GM12872 (cell line): ENCODE results near the gene MPHOSPH8.

Experiments used
- TF ChIP-seq, protein P1 (sequence below): IDR thresholded peaks from 3 replicates; pipeline ENCODE4 v1.5.1; 2011; ENCODE audit warnings: low read depth, mild to moderate bottlenecking, low read length, moderate library complexity; ENCODE audit not compliant: insufficient read depth

MPHOSPH8 gene

DNA sequence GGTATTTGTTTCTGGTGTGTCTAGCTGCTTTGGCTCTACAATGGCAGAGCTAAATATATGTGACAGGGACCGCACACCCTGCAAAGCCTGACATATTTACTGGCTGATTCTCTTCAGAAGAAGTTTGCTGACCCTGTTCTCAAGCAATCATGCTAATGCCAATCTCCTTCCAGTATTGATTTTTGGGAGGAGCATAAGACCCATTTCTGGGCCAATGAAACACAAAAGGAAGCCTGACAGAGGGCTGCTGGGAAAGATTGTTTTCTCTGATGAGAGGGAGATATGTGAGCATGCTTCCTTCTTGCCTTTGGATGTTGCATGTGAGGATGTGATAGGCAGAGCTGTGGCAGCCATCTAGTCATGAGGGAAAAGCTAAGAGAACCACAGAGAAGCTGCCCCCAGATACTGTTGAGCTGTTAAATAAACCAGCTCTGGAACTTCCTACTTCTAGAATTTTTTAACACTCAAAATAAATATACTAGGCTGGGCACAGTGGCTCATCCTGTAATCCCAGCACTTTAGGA lies 40.7 kb upstream of the MPHOSPH8 start:
- TF ChIP-seq, protein P1, sequence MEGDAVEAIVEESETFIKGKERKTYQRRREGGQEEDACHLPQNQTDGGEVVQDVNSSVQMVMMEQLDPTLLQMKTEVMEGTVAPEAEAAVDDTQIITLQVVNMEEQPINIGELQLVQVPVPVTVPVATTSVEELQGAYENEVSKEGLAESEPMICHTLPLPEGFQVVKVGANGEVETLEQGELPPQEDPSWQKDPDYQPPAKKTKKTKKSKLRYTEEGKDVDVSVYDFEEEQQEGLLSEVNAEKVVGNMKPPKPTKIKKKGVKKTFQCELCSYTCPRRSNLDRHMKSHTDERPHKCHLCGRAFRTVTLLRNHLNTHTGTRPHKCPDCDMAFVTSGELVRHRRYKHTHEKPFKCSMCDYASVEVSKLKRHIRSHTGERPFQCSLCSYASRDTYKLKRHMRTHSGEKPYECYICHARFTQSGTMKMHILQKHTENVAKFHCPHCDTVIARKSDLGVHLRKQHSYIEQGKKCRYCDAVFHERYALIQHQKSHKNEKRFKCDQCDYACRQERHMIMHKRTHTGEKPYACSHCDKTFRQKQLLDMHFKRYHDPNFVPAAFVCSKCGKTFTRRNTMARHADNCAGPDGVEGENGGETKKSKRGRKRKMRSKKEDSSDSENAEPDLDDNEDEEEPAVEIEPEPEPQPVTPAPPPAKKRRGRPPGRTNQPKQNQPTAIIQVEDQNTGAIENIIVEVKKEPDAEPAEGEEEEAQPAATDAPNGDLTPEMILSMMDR: no peak

DNA sequence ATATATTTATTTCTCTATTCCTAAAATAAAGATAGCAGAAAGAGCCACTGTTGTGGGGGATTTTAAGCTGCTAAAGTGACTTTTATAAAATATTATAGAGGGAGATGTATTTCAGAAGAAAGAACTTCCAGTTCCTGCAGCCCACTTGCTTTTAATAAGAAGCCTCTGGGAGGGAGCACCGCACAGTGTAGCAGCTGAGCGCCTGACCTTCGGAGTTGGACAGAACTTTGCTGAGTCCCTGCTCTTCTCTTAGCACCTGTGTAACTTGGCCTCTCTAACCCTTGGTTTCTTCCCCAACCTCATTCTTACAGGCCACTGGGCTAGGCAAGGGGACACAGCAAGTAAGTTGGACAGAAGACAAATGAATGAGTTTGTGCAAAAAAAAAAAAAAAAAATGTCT lies 37.4 kb upstream of the MPHOSPH8 start:
- TF ChIP-seq, protein P1: no peak

DNA sequence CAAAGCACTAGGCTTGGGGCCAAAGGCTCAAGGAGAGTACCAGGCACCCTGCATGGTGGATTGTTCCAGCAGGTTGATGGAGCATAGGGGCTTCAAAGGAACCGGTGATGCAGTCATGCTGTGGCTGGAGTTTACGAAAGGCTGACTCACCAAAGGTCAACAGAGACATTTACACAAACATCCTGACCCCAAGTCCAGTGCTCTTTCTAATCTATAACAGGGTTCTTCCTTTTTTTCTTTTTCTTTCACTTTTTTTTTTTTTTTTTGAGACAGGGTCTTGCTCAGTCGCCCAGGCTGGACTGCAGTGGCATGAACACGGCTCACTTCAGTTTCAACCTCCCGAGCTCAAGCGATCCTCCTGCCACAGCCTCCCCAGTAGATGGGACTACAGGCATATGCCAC lies 36.5 kb upstream of the MPHOSPH8 start:
- TF ChIP-seq, protein P1: no peak

DNA sequence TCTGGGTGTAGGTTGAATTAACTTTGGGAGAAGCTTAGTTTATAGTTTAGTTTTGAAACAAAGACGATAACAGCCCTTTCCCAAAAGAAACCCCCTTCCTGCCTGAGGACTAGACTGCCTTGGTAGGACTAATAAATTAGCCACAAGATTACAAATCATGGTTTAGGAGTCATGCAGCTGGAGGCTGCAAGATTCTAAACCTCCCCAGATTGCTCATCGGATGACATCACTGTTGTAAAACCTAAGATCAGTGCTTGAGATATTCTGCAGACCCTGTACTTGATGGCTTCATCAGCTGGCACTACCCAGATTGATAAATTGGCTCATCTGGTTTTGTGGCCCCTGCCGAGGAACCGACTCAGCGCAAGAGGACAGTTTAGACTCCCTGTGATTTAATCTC lies 35.9 kb upstream of the MPHOSPH8 start:
- TF ChIP-seq, protein P1: no peak

DNA sequence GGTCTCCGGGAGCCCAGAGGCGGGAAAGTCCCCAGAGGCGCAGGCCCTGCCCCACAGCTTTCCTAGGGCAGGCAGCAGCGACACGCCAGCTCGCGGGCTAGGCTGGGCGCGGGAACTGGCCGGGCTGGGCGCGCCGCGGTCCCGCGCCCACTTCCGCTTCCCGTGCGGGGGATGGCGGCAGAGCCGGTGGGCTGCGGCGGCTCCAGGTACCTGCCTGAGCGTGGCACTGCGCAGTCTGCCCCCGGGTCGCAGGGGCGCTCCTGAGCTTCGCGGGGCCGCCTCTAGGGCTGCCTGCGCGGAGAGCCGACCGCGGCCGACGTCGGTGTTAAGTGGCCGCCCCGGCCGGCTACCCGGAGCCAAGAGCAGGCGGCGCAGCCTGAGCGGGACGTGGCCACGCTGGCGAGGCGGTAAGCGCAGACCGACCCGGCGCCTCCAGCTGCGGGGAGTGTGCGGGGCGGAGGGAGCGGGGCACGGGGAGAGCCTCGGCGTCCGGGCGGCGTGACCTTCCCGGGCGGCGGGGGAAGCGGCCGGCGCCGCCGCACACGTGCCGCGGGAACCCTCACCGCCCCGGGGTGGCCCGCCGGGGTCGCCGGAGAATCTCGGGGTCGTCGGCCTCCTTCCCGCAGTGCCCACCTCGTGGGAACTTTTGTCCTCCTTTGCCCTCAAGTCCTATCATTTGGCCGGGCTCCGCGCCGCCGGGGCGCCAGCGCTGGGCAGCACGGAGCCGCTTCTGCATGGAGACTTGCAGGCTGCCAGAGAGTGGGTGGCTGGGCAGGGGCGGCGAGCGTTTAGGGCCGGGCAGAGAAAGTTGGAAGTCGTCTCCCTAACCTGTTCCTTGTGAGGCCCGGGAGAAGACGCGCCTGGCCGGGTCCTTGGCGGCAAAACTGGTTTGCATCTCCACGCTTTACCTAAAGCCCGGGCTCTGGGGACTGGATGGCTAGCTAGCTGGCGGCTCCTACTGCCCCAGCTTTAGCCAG lies 31.4 kb upstream of the MPHOSPH8 start:
- TF ChIP-seq, protein P1: peak; percentile 48; the same call in 2 of the 3 replicates

DNA sequence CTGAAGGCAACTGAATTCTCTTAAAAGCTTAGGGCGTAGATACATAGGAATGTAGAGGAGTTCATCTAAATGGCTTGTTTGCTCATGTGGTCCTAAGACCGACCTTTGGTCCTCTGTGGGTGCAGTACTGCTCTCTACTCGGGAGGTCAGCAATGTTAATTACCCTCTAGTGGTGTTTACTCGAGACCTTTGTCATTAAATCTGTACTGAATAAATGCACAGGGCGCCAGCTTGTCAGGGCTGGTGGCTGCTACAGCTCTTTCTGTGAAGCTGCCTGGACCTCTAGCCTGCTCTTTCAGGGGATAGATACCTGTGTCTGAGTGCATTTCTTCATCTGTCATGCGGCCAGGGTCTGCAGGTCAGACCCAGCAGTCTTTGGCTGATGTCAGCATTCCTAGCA lies 29.2 kb upstream of the MPHOSPH8 start:
- TF ChIP-seq, protein P1: no peak

DNA sequence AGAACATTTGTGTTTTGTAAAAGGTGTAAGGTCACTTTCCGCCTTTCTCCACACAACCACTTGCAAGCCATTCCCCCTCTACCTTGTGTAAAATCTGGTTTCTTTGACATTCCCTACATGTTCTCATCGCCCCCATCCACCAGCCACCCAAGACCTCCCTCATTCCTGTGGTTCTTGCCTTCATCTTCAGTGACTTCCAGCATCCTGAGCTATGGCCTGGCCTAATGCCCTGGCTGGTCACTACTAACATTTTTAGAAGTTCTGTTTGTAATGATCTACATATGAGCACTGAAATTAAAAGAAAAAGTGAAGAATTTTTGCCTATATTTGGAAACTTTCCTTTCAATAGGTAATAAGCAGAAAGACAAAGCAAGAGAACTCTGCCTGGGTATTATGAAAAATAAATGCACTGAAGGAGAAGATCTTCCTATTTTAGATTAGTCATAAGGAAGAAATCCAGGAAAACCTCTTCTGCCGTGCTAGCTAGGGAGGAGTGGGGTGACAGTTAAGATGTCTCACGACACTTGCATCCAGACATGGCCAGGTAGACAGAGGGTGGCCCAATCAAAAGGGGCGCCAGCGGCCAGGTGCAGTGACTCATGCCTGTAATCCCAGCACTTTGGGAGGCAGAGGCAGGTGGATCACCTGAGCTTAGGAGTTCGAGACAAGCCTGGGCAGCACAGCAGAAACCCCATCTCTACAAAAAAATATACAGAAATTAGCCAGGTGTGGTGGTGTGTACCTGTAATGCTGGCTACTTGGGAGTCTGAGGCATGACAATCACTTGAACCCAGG lies 28.1 kb upstream of the MPHOSPH8 start:
- TF ChIP-seq, protein P1: no peak
